Activated CD4-positive, alpha-beta T cell treated with anti-CD3 and anti-CD28 coated beads for 36 hours (primary cell): ENCODE measurements around the gene PTPRF. TPM values are rescaled to one million over a fixed set of nuclear protein-coding genes. Genes with fewer than 3 reads are reported as not detected.

Source experiments
- ATAC-seq: fragments of 200-7000 bp; cut with Tn5 transposase; one replicate; pipeline ENCODE4 v1.10.0; 2021; ENCODE audit warnings: mild to moderate bottlenecking, moderate library complexity
- CTCF ChIA-PET: fragments of 350-600 bp; sonication (Branson Sonifier 250); formaldehyde crosslinking; loops from one replicate; lab custom pipeline; 2021; ENCODE audit warnings: antibody characterized with exemption; lab: Charles Lee
- POLR2A ChIA-PET: fragments of 350-600 bp; sonication (Branson Sonifier 250); formaldehyde crosslinking; loops from one replicate; lab custom pipeline; 2021; ENCODE audit warnings: antibody characterized with exemption, inconsistent platforms; lab: Charles Lee
- DNase-seq: peaks from one replicate; pipeline ENCODE4 v3.0.0-alpha.2; 2020
- H3K27ac Mint-ChIP-seq: one replicate; pipeline ENCODE4 v1.8.0; 2021; ENCODE audit warnings: mixed read lengths
- H3K27me3 Mint-ChIP-seq: one replicate; pipeline ENCODE4 v1.8.0; 2021; ENCODE audit warnings: mixed read lengths
- H3K36me3 Mint-ChIP-seq: one replicate; pipeline ENCODE4 v1.8.0; 2021; ENCODE audit warnings: low read depth, mixed read lengths
- H3K4me1 Mint-ChIP-seq: one replicate; pipeline ENCODE4 v1.8.0; 2021; ENCODE audit warnings: mixed read lengths
- H3K4me3 Mint-ChIP-seq: one replicate; pipeline ENCODE4 v1.8.0; 2021; ENCODE audit warnings: mild to moderate bottlenecking, moderate library complexity, mixed read lengths
- H3K9me3 Mint-ChIP-seq: one replicate; pipeline ENCODE4 v1.8.0; 2021; ENCODE audit warnings: low read depth, mixed read lengths
- intact Hi-C, 2 experiments: fragments of 100-400 bp; cut with DNase I in 1 of 2; cut with micrococcal nuclease in 1 of 2; formaldehyde crosslinking; loops; one replicate each; pipeline versions ENCODE4 v1.14.2 to v1.15.1; 2022 to 2024; cut with DNase I, micrococcal nuclease
- total RNA-seq, 2 experiments: library from RNA; stranded (reverse); gene quantifications; one replicate each; pipeline ENCODE4 v1.2.3, GENCODE V29; 2021

PTPRF gene
- total RNA-seq, 2 experiments from 2014 or later: 5.1 to 6.8 TPM

- Mint-ChIP-seq H3K4me3 (no peak overlapping the region), H3K27ac (no peak overlapping the region), H3K27me3 (peaks cover 2% of the 10 kb centered on the region), H3K9me3 (no peaks in the 10 kb centered on the region), H3K4me1 (peaks cover 4% of the 10 kb centered on the region), H3K36me3 (no peaks in the 10 kb centered on the region)
- ChIA-PET POLR2A (no interaction called here), CTCF (no interaction called here)
- intact Hi-C loops: no loop called here
- ATAC-seq (no peak), DNase-seq (no peak)
Measured at GRCh38 chr1:43557744-43558245, 27.1 kb downstream of the PTPRF start.

GRCh38 chr1:43558346-43558841 lies 27.7 kb downstream of the PTPRF start:
- intact Hi-C loops: no loop called here
- ChIA-PET CTCF (no interaction called here), POLR2A (interaction anchor here (0.6 kb wide), 1 partner anchor 14 kb away, joined by 4 read pairs; no protein-coding TSS in a partner anchor)
- DNase-seq (no peak), ATAC-seq (no peak)
- H3K9me3 Mint-ChIP-seq: no peaks in the 10 kb centered on the region
- H3K27ac Mint-ChIP-seq: no peak overlapping the region
- no peaks in the 10 kb centered on the region for H3K36me3 Mint-ChIP-seq
- H3K27me3 Mint-ChIP-seq: peaks cover 2% of the 10 kb centered on the region
- H3K4me3 Mint-ChIP-seq: no peak overlapping the region
- H3K4me1 Mint-ChIP-seq: peaks cover 4% of the 10 kb centered on the region

GRCh38 chr1:43559714-43560113 lies 29.0 kb downstream of the PTPRF start:
- H3K4me3 Mint-ChIP-seq: no peak overlapping the region
- ChIA-PET CTCF (no interaction called here), POLR2A (no interaction called here)
- ATAC-seq (no peak), DNase-seq (no peak)
- peaks cover 2% of the 10 kb centered on the region for H3K27me3 Mint-ChIP-seq
- no peak overlapping the region for H3K27ac Mint-ChIP-seq
- H3K9me3 Mint-ChIP-seq: no peaks in the 10 kb centered on the region
- H3K4me1 Mint-ChIP-seq: no peaks in the 10 kb centered on the region
- no peaks in the 10 kb centered on the region for H3K36me3 Mint-ChIP-seq
- intact Hi-C loops: no loop called here

- no peak for ATAC-seq
Measured at GRCh38 chr1:43560286-43560685, 29.6 kb downstream of the PTPRF start.

GRCh38 chr1:43563876-43564539 lies 33.3 kb downstream of the PTPRF start:
- ChIA-PET CTCF (interaction anchor here (0.6 to 1.2 kb wide), 3 partner anchors 10 to 371 kb away, joined by 3 read pairs; no protein-coding TSS in a partner anchor), POLR2A (no interaction called here)
- ATAC-seq (no peak), DNase-seq (no peak)
- H3K27me3 Mint-ChIP-seq: peaks cover 11% of the 10 kb centered on the region
- no peak overlapping the region for H3K4me3 Mint-ChIP-seq
- intact Hi-C loops: no loop called here
- no peak overlapping the region for H3K27ac Mint-ChIP-seq
- H3K4me1 Mint-ChIP-seq: no peaks in the 10 kb centered on the region
- no peaks in the 10 kb centered on the region for H3K36me3 Mint-ChIP-seq
- no peaks in the 10 kb centered on the region for H3K9me3 Mint-ChIP-seq

More at GRCh38 chr1:43560286-43560685, 29.6 kb downstream of the PTPRF start:
- no peaks in the 10 kb centered on the region for H3K4me1 Mint-ChIP-seq
- intact Hi-C loops: no loop called here
- POLR2A ChIA-PET: no interaction called here
- no peaks in the 10 kb centered on the region for H3K9me3 Mint-ChIP-seq
- H3K36me3 Mint-ChIP-seq: no peaks in the 10 kb centered on the region
- no peak overlapping the region for H3K4me3 Mint-ChIP-seq
- no peak overlapping the region for H3K27ac Mint-ChIP-seq
- peaks cover 2% of the 10 kb centered on the region for H3K27me3 Mint-ChIP-seq
- DNase-seq: no peak
- CTCF ChIA-PET: no interaction called here

GRCh38 chr1:43564551-43565348 lies 34.1 kb downstream of the PTPRF start:
- ATAC-seq: no peak
- no peaks in the 10 kb centered on the region for H3K36me3 Mint-ChIP-seq
- CTCF ChIA-PET: interaction anchor here (0.6 to 1.2 kb wide), 3 partner anchors 10 to 370 kb away, joined by 3 read pairs; no protein-coding TSS in a partner anchor
- no peak overlapping the region for H3K27ac Mint-ChIP-seq
- no peak for DNase-seq
- H3K9me3 Mint-ChIP-seq: no peaks in the 10 kb centered on the region
- POLR2A ChIA-PET: no interaction called here
- H3K4me3 Mint-ChIP-seq: peak overlapping the region; percentile 62
- intact Hi-C loops: loop anchor here in 1 of 2 experiments (1.0 kb wide), 3 partner anchors 18 to 143 kb away; partner anchors contain the start of genes PTPRF and ST3GAL3
- no peaks in the 10 kb centered on the region for H3K4me1 Mint-ChIP-seq
- peaks cover 11% of the 10 kb centered on the region for H3K27me3 Mint-ChIP-seq

GRCh38 chr1:43565600-43566360 lies 35.1 kb downstream of the PTPRF start:
- Mint-ChIP-seq H3K9me3 (no peaks in the 10 kb centered on the region), H3K4me3 (peak overlapping the region; percentile 62), H3K4me1 (no peaks in the 10 kb centered on the region), H3K36me3 (no peaks in the 10 kb centered on the region), H3K27ac (no peak overlapping the region), H3K27me3 (peaks cover 11% of the 10 kb centered on the region)
- CTCF ChIA-PET: interaction anchor here (1.2 kb wide), 1 partner anchor 369 kb away, joined by 3 read pairs; no protein-coding TSS in a partner anchor
- ATAC-seq (peak; percentile 87), DNase-seq (peak; percentile 81)
- POLR2A ChIA-PET: no interaction called here
- intact Hi-C loops: loop anchor here in 1 of 2 experiments (1.0 kb wide), 3 partner anchors 17 to 142 kb away; partner anchors contain the start of genes PTPRF and ST3GAL3

- H3K27ac Mint-ChIP-seq: no peak overlapping the region
- peaks cover 11% of the 10 kb centered on the region for H3K27me3 Mint-ChIP-seq
- no peaks in the 10 kb centered on the region for H3K4me1 Mint-ChIP-seq
- intact Hi-C loops: no loop called here
- POLR2A ChIA-PET: no interaction called here
- peak overlapping the region; percentile 62 for H3K4me3 Mint-ChIP-seq
- ATAC-seq (no peak), DNase-seq (no peak)
- no peaks in the 10 kb centered on the region for H3K36me3 Mint-ChIP-seq
- no peaks in the 10 kb centered on the region for H3K9me3 Mint-ChIP-seq
- CTCF ChIA-PET: no interaction called here
Measured at GRCh38 chr1:43566382-43567044, 35.8 kb downstream of the PTPRF start.

- H3K27me3 Mint-ChIP-seq: peaks cover 9% of the 10 kb centered on the region
- intact Hi-C loops: no loop called here
- ATAC-seq (no peak), DNase-seq (no peak)
- ChIA-PET POLR2A (no interaction called here), CTCF (interaction anchor here (0.6 kb wide), 1 partner anchor 507 kb away, joined by 3 read pairs; no protein-coding TSS in a partner anchor)
- H3K36me3 Mint-ChIP-seq: no peaks in the 10 kb centered on the region
- H3K27ac Mint-ChIP-seq: no peak overlapping the region
- no peaks in the 10 kb centered on the region for H3K4me1 Mint-ChIP-seq
- H3K9me3 Mint-ChIP-seq: no peaks in the 10 kb centered on the region
- H3K4me3 Mint-ChIP-seq: no peak overlapping the region
Measured at GRCh38 chr1:43569175-43569574, 38.5 kb downstream of the PTPRF start.

- peaks cover 9% of the 10 kb centered on the region for H3K27me3 Mint-ChIP-seq
- no peaks in the 10 kb centered on the region for H3K36me3 Mint-ChIP-seq
- intact Hi-C loops: no loop called here
- no peak overlapping the region for H3K4me3 Mint-ChIP-seq
- POLR2A ChIA-PET: no interaction called here
- no peaks in the 10 kb centered on the region for H3K9me3 Mint-ChIP-seq
- CTCF ChIA-PET: no interaction called here
- ATAC-seq (no peak), DNase-seq (no peak)
- no peak overlapping the region for H3K27ac Mint-ChIP-seq
- H3K4me1 Mint-ChIP-seq: no peaks in the 10 kb centered on the region
Measured at GRCh38 chr1:43570277-43570676, 39.6 kb downstream of the PTPRF start.
